ENCODE measurements around the gene ALS2. TPM values are rescaled to one million over a fixed set of nuclear protein-coding genes. Genes with fewer than 3 reads are reported as not detected.
"Not testable (repeated sequence)": the region's sequence is repeated elsewhere in the genome, so short reads cannot be mapped to it uniquely, and the experiment has no call there.

The ALS2 gene
- total RNA-seq, 1 experiment from 2014 or later = 47.5 TPM

DNA sequence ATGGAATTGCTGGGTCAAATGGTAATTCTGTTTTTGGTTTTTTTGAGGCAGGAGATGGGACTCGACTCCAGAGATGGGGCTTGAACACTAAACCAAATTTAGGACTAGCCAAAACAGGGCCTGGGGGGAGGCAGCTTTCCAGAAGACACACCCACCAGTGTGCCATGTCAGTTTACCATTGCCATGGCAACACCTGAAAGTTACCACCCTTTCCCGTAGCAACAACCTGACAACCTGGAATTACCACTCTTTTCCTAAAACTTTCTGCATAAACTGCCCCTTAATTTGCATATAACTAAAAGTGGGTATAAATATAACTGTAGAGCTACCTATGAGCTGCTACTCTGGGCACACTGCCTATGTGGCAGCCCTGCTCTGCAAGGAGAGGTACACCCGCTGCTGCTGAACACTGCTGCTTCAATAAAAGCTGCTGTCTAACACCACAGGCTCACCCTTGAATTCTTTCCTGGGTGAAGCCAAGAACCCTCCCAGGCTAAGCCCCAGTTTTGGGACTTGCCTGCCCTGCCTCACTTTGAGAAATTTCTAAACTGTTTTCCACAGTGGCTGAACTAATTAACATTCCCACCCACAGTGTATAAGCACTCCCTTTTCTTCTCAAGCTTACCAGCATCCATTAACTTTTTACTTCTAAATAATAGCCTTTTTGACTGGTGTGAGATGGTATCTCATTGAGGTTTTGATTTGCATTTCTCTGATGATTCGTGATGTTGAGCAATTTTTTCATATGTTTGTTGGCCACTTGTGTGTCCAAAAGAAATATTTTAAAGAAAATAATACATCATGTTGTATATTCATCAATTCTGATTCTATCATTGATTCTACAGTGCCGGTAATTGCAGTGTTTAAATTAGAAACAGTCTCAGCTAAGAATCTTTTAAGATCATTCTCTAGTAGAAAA is 36.2 kb upstream of the ALS2 start:
- no peaks in the 10 kb centered on the region for H3K9me3 ChIP-seq (ENCODE audit: control insufficient read depth, insufficient read depth, low read depth, low read length)
- POLR2A ChIA-PET = no interaction called here

DNA sequence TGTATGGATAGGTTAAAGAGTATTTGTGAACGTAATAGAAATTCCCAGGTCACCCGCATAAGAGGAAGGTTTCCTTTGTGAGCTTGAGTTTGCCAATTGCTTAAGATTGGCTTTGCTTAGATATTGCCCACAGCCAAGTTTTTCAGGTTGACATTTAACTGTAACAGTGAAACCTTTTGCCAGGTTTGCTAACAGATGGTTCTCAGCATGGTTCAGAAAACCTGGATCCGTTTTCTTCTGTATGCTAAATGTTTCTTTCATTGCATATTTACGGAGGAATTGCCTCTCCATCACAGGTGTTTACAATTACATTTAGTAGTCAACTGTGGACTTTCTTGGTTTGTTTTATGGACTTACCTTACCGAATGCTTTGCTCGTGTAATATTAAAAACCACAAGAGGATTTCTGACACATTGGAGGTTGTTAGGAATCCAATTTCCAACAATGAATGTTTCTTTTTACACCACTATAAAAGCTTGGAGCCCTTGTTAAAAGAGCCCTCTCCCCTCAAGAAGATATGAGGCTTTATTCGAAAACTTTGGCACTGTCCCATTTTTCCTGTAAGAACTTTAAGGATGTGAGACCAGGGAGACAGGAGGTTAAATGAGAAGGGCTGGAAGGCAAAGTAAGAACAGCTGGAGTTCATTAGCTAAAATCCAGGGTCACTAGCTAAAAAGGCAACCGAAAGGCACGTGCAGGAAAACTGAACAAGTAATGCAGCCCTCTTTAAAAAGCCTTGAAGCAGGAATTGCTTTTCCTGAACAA is 33.4 kb upstream of the ALS2 start:
- DNase-seq (ENCODE audit: low read depth, low spot score) = no peak
- TF ChIP-seq POLR2AphosphoS5 (IDR thresholded peaks at IDR 0.05; ENCODE audit: low read depth, low read length) (no peak), TCF7L2 (IDR thresholded peaks at IDR 0.05; ENCODE audit: low read depth, low read length) (0 out of 2 replicates have a peak, but pooled peaks have one; percentile 28), SIN3A (IDR thresholded peaks at IDR 0.05; ENCODE audit: borderline replicate concordance, insufficient read depth, low read depth, low read length) (no peak)
- TF ChIP-seq, protein P1, sequence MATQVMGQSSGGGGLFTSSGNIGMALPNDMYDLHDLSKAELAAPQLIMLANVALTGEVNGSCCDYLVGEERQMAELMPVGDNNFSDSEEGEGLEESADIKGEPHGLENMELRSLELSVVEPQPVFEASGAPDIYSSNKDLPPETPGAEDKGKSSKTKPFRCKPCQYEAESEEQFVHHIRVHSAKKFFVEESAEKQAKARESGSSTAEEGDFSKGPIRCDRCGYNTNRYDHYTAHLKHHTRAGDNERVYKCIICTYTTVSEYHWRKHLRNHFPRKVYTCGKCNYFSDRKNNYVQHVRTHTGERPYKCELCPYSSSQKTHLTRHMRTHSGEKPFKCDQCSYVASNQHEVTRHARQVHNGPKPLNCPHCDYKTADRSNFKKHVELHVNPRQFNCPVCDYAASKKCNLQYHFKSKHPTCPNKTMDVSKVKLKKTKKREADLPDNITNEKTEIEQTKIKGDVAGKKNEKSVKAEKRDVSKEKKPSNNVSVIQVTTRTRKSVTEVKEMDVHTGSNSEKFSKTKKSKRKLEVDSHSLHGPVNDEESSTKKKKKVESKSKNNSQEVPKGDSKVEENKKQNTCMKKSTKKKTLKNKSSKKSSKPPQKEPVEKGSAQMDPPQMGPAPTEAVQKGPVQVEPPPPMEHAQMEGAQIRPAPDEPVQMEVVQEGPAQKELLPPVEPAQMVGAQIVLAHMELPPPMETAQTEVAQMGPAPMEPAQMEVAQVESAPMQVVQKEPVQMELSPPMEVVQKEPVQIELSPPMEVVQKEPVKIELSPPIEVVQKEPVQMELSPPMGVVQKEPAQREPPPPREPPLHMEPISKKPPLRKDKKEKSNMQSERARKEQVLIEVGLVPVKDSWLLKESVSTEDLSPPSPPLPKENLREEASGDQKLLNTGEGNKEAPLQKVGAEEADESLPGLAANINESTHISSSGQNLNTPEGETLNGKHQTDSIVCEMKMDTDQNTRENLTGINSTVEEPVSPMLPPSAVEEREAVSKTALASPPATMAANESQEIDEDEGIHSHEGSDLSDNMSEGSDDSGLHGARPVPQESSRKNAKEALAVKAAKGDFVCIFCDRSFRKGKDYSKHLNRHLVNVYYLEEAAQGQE (IDR thresholded peaks at IDR 0.05; ENCODE audit: insufficient read depth in 1 of 2, low read depth in 2 of 2, low read length in 1 of 2) = no peak
- TF ChIP-seq, protein P2, sequence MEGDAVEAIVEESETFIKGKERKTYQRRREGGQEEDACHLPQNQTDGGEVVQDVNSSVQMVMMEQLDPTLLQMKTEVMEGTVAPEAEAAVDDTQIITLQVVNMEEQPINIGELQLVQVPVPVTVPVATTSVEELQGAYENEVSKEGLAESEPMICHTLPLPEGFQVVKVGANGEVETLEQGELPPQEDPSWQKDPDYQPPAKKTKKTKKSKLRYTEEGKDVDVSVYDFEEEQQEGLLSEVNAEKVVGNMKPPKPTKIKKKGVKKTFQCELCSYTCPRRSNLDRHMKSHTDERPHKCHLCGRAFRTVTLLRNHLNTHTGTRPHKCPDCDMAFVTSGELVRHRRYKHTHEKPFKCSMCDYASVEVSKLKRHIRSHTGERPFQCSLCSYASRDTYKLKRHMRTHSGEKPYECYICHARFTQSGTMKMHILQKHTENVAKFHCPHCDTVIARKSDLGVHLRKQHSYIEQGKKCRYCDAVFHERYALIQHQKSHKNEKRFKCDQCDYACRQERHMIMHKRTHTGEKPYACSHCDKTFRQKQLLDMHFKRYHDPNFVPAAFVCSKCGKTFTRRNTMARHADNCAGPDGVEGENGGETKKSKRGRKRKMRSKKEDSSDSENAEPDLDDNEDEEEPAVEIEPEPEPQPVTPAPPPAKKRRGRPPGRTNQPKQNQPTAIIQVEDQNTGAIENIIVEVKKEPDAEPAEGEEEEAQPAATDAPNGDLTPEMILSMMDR (IDR thresholded peaks at IDR 0.05) = no peak

More for the DNA sequence above, 36.2 kb upstream of the ALS2 start:
- intact Hi-C loops (cut with micrococcal nuclease; ENCODE audit: unreplicated experiment) = no loop called here
- BruUV-seq (replicated peaks) = no TSS peak
- H3K4me1 ChIP-seq (ENCODE audit: control insufficient read depth, insufficient read depth, low read length) = no peaks in the 10 kb centered on the region
- no peak for ATAC-seq
- no peak overlapping the region for H3K4me3 ChIP-seq (ENCODE audit: low read depth in 2 of 2, low read length in 2 of 2)
- TF ChIP-seq, protein P2 (IDR thresholded peaks at IDR 0.05) = no peak
- no peak for TF ChIP-seq TCF7L2 (IDR thresholded peaks at IDR 0.05; ENCODE audit: low read depth, low read length)
- TF ChIP-seq, protein P1 (IDR thresholded peaks at IDR 0.05; ENCODE audit: insufficient read depth in 1 of 2, low read depth in 2 of 2, low read length in 1 of 2) = no peak
- TF ChIP-seq SIN3A (IDR thresholded peaks at IDR 0.05; ENCODE audit: borderline replicate concordance, insufficient read depth, low read depth, low read length) = no peak
- TF ChIP-seq POLR2AphosphoS5 (IDR thresholded peaks at IDR 0.05; ENCODE audit: low read depth, low read length) = no peak
- H3K36me3 ChIP-seq (ENCODE audit: control insufficient read depth, insufficient read depth, low read length) = no peaks in the 10 kb centered on the region
- DNase-seq (ENCODE audit: low read depth, low spot score) = no peak
- in situ Hi-C loops (cut with HindIII; ENCODE audit: low pct_unique_long_range_greater_than_20kb, low sequenced_read_pairs) = no loop called here
- CTCF ChIA-PET = no interaction called here
- no peaks in the 10 kb centered on the region for H3K27me3 ChIP-seq (ENCODE audit: control insufficient read depth, insufficient read depth, low read length)
- no peak overlapping the region for H3K27ac ChIP-seq (ENCODE audit: low read length)

DNA sequence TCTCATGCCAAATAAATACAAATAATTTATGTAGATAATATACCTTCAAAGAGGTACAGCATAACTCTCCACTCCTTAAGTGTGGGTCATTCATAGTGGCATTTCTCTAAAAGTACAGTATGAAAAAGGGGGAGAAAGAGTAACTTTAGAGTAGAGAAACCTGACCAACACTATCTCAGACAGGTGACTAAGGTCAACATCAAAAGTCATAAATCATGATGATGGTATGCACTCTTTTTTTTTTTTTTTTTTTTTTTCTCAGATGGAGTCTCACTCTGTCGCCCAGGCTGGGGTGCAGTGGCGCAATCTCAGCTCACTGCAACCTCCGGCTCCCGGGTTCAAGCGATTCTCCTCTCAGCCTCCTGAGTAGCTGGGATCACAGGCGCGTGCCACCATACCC is 29.9 kb upstream of the ALS2 start:
- H3K4me3 ChIP-seq (ENCODE audit: low read depth in 2 of 2, low read length in 2 of 2); DNase-seq (ENCODE audit: low read depth, low spot score); H3K36me3 ChIP-seq (ENCODE audit: control insufficient read depth, insufficient read depth, low read length); H3K27ac ChIP-seq (ENCODE audit: low read length); BruUV-seq (replicated peaks); in situ Hi-C loops (cut with HindIII; ENCODE audit: low pct_unique_long_range_greater_than_20kb, low sequenced_read_pairs); POLR2A ChIA-PET; H3K9me3 ChIP-seq (ENCODE audit: control insufficient read depth, insufficient read depth, low read depth, low read length); ATAC-seq; CTCF ChIA-PET; intact Hi-C loops (cut with micrococcal nuclease; ENCODE audit: unreplicated experiment); H3K27me3 ChIP-seq (ENCODE audit: control insufficient read depth, insufficient read depth, low read length): not testable (repeated sequence)
- peaks cover 26% of the 10 kb centered on the region for H3K4me1 ChIP-seq (ENCODE audit: control insufficient read depth, insufficient read depth, low read length)

More for the DNA sequence above, 33.4 kb upstream of the ALS2 start:
- no peaks in the 10 kb centered on the region for H3K27me3 ChIP-seq (ENCODE audit: control insufficient read depth, insufficient read depth, low read length)
- no peak overlapping the region for H3K4me3 ChIP-seq (ENCODE audit: low read depth in 2 of 2, low read length in 2 of 2)
- ChIA-PET POLR2A (interaction anchor here (0.6 kb wide), 1 partner anchor 32 kb away, joined by 3 read pairs; no protein-coding TSS in a partner anchor), CTCF (no interaction called here)
- intact Hi-C loops (cut with micrococcal nuclease; ENCODE audit: unreplicated experiment) (no loop called here), in situ Hi-C loops (cut with HindIII; ENCODE audit: low pct_unique_long_range_greater_than_20kb, low sequenced_read_pairs) (no loop called here)
- no peak for ATAC-seq
- no peaks in the 10 kb centered on the region for H3K9me3 ChIP-seq (ENCODE audit: control insufficient read depth, insufficient read depth, low read depth, low read length)
- H3K4me1 ChIP-seq (ENCODE audit: control insufficient read depth, insufficient read depth, low read length) = peaks cover 4% of the 10 kb centered on the region; the same call in 1 of the 2 replicates
- H3K27ac ChIP-seq (ENCODE audit: low read length) = peak overlapping the region; percentile 40; the same call in 1 of the 2 replicates
- BruUV-seq (replicated peaks) = no TSS peak
- no peaks in the 10 kb centered on the region for H3K36me3 ChIP-seq (ENCODE audit: control insufficient read depth, insufficient read depth, low read length)

Data from Panc1 (cell line).